ENCODE results near the gene RAD51B. TPM values are rescaled to one million over a fixed set of nuclear protein-coding genes. Genes with fewer than 3 reads are reported as not detected.

The RAD51B gene
- total and polyA plus RNA-seq, 3 donors from 2014 or later: 5.5 to 22.5 (median 19.1) TPM

GRCh38 chr14:68397371-68397811 is 577.8 kb downstream of the RAD51B start:
- Histone ChIP-seq H3K4me3 (no peak overlapping the region), H3K27me3 (no peaks in the 10 kb centered on the region), H3K36me3 (ENCODE audit: low read depth, missing control alignments) (no peaks in the 10 kb centered on the region), H3K9me3 (no peaks in the 10 kb centered on the region), H3K4me1 (peaks cover 61% of the 10 kb centered on the region), H3K27ac (peak overlapping the region in 1 of 2 donors; percentile 18)
- TF ChIP-seq CTCF (IDR thresholded peaks at IDR 0.05): no peak
- TF ChIP-seq POLR2A (IDR thresholded peaks at IDR 0.05): no peak
- WGBS, 2 donors: 45 to 57% methylated on average over 5 to 6 of the region's 6 CpGs
- intact Hi-C loops (cut with DNase I; ENCODE audit: low total_unique reads): no loop called here
- DNase-seq: peak; percentile 70

GRCh38 chr14:68397822-68398221 is 578.2 kb downstream of the RAD51B start:
- H3K4me3 ChIP-seq: no peak overlapping the region
- peak overlapping the region; percentile 40 to 62 for H3K27ac ChIP-seq
- DNase-seq: no peak
- TF ChIP-seq POLR2A (IDR thresholded peaks at IDR 0.05) (no peak), CTCF (IDR thresholded peaks at IDR 0.05) (no peak)
- 35 to 44% methylated on average over 5 to 6 of the region's 6 CpGs for WGBS, 2 donors
- H3K27me3 ChIP-seq: no peaks in the 10 kb centered on the region
- peaks cover 61% of the 10 kb centered on the region for H3K4me1 ChIP-seq
- no peaks in the 10 kb centered on the region for H3K36me3 ChIP-seq (ENCODE audit: low read depth, missing control alignments)
- intact Hi-C loops (cut with DNase I; ENCODE audit: low total_unique reads): no loop called here
- no peaks in the 10 kb centered on the region for H3K9me3 ChIP-seq

DNA sequence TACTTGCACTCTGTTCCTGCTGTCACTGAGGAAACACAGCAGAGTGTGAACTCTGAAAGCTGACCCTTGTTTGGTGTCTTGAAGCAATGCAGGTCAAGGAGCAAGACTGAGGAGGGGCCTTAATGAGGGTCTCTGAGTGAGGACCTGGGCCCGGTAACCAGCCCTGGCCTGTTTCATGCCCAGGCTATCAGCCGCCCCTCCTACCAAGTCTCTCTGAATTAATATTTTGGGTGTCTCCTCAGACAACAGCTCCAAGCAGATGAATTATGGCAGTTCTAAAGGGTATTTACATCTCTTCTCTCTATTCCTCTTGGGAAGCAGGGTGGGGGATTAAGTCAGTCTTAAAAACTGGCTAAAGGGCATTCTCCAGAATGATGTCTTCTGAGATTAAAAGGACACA is 578.8 kb downstream of the RAD51B start:
- Histone ChIP-seq H3K4me1 (peaks cover 64% of the 10 kb centered on the region), H3K27ac (peak overlapping the region; percentile 40 to 62), H3K36me3 (ENCODE audit: low read depth, missing control alignments) (no peaks in the 10 kb centered on the region), H3K4me3 (no peak overlapping the region), H3K9me3 (no peaks in the 10 kb centered on the region), H3K27me3 (no peaks in the 10 kb centered on the region)
- DNase-seq: no peak
- intact Hi-C loops (cut with DNase I; ENCODE audit: low total_unique reads): no loop called here
- whole genome bisulfite sequencing, 2 donors: 40 to 86% methylated on average over 1 to 2 of the region's 2 CpGs
- TF ChIP-seq POLR2A (IDR thresholded peaks at IDR 0.05): no peak
- no peak for TF ChIP-seq CTCF (IDR thresholded peaks at IDR 0.05)

DNA sequence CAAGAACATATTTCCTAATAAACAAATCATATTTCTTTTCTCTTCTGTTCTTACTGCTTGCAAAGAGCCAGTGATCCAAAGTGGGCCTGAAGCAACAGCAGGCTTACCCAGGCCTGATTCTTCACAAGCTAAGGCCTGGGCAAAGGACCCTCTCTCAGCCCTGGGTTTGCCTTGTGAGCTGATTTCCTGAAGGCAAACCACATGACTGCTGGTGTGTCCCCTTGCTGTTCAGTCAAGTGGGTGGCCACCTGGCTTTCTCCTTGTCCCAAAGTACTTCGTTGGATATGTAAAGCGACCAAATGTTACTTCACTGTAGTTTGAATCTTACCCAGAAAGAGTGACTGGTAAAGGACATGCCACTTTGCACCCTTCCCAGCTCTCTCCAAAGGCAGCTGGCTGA is 580.4 kb downstream of the RAD51B start:
- Histone ChIP-seq H3K4me3 (no peak overlapping the region), H3K27me3 (no peaks in the 10 kb centered on the region), H3K27ac (peak overlapping the region in 1 of 2 donors; percentile 54), H3K4me1 (peaks cover 56% of the 10 kb centered on the region), H3K36me3 (ENCODE audit: low read depth, missing control alignments) (no peaks in the 10 kb centered on the region), H3K9me3 (no peaks in the 10 kb centered on the region)
- 72 to 82% methylated on average over 2 of the region's 2 CpGs for WGBS, 2 donors
- DNase-seq: no peak
- TF ChIP-seq CTCF (IDR thresholded peaks at IDR 0.05) (no peak), POLR2A (IDR thresholded peaks at IDR 0.05) (no peak)
- intact Hi-C loops (cut with DNase I; ENCODE audit: low total_unique reads): no loop called here

DNA sequence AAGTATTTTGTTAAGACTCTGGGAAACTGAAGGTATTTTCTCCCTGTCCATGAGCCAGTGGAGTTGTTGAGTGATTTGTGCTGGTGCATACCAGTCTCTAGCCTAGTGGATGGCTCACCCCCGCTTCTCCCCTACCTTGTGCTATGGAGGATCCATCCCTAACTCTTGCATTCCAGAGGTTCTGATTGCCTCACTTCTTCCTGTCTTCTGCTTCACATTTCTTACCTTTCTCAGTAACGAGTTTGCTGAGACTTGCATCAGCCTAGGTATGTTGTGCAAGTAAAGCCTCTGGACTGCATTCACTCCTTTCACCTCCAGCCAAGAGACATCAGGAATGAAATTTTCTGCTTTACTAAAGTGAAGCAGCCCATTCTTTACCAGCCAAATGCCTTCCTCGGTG is 581.7 kb downstream of the RAD51B start:
- no peaks in the 10 kb centered on the region for H3K36me3 ChIP-seq (ENCODE audit: low read depth, missing control alignments)
- no peaks in the 10 kb centered on the region for H3K27me3 ChIP-seq
- H3K4me1 ChIP-seq: peaks cover 50% of the 10 kb centered on the region
- intact Hi-C loops (cut with DNase I; ENCODE audit: low total_unique reads): no loop called here
- H3K27ac ChIP-seq: peak overlapping the region in 1 of 2 donors; percentile 16
- WGBS, 2 donors: 90 to 91% methylated on average over 3 of the region's 3 CpGs
- H3K9me3 ChIP-seq: no peaks in the 10 kb centered on the region
- no peak for DNase-seq
- no peak for TF ChIP-seq CTCF (IDR thresholded peaks at IDR 0.05)
- no peak for TF ChIP-seq POLR2A (IDR thresholded peaks at IDR 0.05)
- no peak overlapping the region for H3K4me3 ChIP-seq
